PC-3 (cell line): ENCODE data around the gene PRKCE.

Source experiments
- CTCF ChIP-seq: fragments of 300-600 bp; sonication (generic); conservative IDR thresholded peaks from 2 replicates; pipeline ENCODE4 v1.5.1; 2017; ENCODE audit warnings: antibody characterized with exemption, low read depth, mild to moderate bottlenecking, low read length
- EZH2 ChIP-seq: fragments of 300-600 bp; sonication (generic); IDR thresholded peaks from one replicate; pipeline ENCODE4 v1.6.1; 2017; ENCODE audit warnings: antibody characterized with exemption, mild to moderate bottlenecking, low read length; ENCODE audit not compliant: unreplicated experiment

DNA sequence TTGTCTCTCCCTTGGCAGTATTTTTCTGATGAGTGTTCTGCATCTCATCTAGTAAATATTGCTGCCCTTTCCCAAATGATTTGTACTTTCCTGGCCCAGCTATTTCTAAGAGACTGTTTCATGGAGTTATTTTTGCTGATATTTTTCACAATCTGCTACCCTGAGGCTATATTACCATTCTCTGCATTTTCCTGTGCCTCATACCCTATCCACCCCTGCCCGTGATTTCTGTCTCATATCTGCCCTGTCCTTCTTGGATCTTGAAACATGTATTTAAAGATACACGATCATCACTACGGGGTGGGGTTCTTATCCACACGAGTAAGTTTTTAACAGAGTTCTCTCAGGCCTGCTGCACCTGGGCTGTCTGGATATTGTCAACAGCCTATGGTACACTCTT is 556.1 kb downstream of the PRKCE start:
- no peak for TF ChIP-seq CTCF
- TF ChIP-seq EZH2: no peak
